Measurements from ENCODE around the gene ARMC9. TPM values are rescaled to one million over a fixed set of nuclear protein-coding genes. Genes with fewer than 3 reads are reported as not detected.

Gene ARMC9
- total RNA-seq, 1 experiment from 2014 or later: 16.4 TPM

GRCh38 chr2:231181860-231182512 lies 16.4 kb upstream of the ARMC9 start:
- ATAC-seq (peak; percentile 81), DNase-seq (ENCODE audit: low read depth, low spot score) (no peak)
- BruUV-seq (replicated peaks): TSS peak; percentile 85
- Histone ChIP-seq H3K4me3 (replicated peaks in 1 of 2; ENCODE audit: low read depth in 1 of 2, low read length in 2 of 2) (peak overlapping the region in 1 of 2 experiments; percentile 26; a peak in 2 of 4 replicates), H3K36me3 (ENCODE audit: control insufficient read depth in 1 of 2, insufficient read depth in 2 of 2, low read length in 2 of 2) (no peaks in the 10 kb centered on the region), H3K79me2 (ENCODE audit: insufficient read depth, low read length) (no peaks in the 10 kb centered on the region), H3K9me2 (ENCODE audit: insufficient read depth) (no peaks in the 10 kb centered on the region), H3K4me1 (ENCODE audit: control insufficient read depth in 1 of 2, insufficient read depth in 2 of 2, low read length in 2 of 2) (peaks cover 2 to 40% of the 10 kb centered on the region in 2 experiments; a peak in 3 of 4 replicates), H3K4me2 (ENCODE audit: low read length) (peak overlapping the region; percentile 52), H3K9me3 (ENCODE audit: control insufficient read depth in 1 of 2, insufficient read depth in 1 of 2, low read depth in 1 of 2, low read length in 2 of 2) (no peaks in the 10 kb centered on the region), H3K9ac (ENCODE audit: low read length) (peak overlapping the region; percentile 15; the same call in 1 of the 2 replicates), H3K27me3 (ENCODE audit: insufficient read depth, low read length) (no peaks in the 10 kb centered on the region), H3K27ac (ENCODE audit: low read depth, low read length) (no peak overlapping the region; the same call in 1 of the 2 replicates), H2AFZ (ENCODE audit: low read depth, low read length, poor library complexity, severe bottlenecking) (peak overlapping the region; percentile 66), H4K20me1 (ENCODE audit: insufficient read depth) (no peaks in the 10 kb centered on the region)
- TF ChIP-seq MAX (IDR thresholded peaks at IDR 0.05) (peak; percentile 66), SRF (IDR thresholded peaks at IDR 0.05; ENCODE audit: low read depth) (no peak), CEBPB (IDR thresholded peaks at IDR 0.05; ENCODE audit: low read depth) (no peak), REST (IDR thresholded peaks at IDR 0.05; ENCODE audit: low read depth) (no peak), EZH2phosphoT487 (IDR thresholded peaks at IDR 0.05; ENCODE audit: borderline replicate concordance) (no peak), TCF7L2 (IDR thresholded peaks at IDR 0.05; ENCODE audit: borderline replicate concordance, extremely low read depth, insufficient read depth, insufficient read length) (no peak), ELF1 (IDR thresholded peaks at IDR 0.05; ENCODE audit: borderline replicate concordance, low read depth) (no peak), ZNF274 (IDR thresholded peaks at IDR 0.05; ENCODE audit: low read depth, low read length) (no peak), RAD21 (IDR thresholded peaks at IDR 0.05; ENCODE audit: low read depth) (no peak), YY1 (IDR thresholded peaks at IDR 0.05; ENCODE audit: extremely low read depth, insufficient replicate concordance, low read depth, low read length) (no peak), POLR2AphosphoS5 (IDR thresholded peaks at IDR 0.05; ENCODE audit: low read depth, low read length) (0 out of 2 replicates have a peak, but pooled peaks have one; percentile 4), CBX3 (IDR thresholded peaks at IDR 0.05; ENCODE audit: low read depth) (0 out of 2 replicates have a peak, but pooled peaks have one; percentile 12), EGR1 (IDR thresholded peaks at IDR 0.05; ENCODE audit: low read depth) (no peak), FOSL1 (IDR thresholded peaks at IDR 0.05; ENCODE audit: low read depth) (peak; percentile 34)
- TF ChIP-seq, protein P1, sequence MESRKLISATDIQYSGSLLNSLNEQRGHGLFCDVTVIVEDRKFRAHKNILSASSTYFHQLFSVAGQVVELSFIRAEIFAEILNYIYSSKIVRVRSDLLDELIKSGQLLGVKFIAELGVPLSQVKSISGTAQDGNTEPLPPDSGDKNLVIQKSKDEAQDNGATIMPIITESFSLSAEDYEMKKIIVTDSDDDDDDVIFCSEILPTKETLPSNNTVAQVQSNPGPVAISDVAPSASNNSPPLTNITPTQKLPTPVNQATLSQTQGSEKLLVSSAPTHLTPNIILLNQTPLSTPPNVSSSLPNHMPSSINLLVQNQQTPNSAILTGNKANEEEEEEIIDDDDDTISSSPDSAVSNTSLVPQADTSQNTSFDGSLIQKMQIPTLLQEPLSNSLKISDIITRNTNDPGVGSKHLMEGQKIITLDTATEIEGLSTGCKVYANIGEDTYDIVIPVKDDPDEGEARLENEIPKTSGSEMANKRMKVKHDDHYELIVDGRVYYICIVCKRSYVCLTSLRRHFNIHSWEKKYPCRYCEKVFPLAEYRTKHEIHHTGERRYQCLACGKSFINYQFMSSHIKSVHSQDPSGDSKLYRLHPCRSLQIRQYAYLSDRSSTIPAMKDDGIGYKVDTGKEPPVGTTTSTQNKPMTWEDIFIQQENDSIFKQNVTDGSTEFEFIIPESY (IDR thresholded peaks at IDR 0.05; ENCODE audit: extremely low read depth, insufficient replicate concordance, low read length): no peak
- TF ChIP-seq, protein P2, sequence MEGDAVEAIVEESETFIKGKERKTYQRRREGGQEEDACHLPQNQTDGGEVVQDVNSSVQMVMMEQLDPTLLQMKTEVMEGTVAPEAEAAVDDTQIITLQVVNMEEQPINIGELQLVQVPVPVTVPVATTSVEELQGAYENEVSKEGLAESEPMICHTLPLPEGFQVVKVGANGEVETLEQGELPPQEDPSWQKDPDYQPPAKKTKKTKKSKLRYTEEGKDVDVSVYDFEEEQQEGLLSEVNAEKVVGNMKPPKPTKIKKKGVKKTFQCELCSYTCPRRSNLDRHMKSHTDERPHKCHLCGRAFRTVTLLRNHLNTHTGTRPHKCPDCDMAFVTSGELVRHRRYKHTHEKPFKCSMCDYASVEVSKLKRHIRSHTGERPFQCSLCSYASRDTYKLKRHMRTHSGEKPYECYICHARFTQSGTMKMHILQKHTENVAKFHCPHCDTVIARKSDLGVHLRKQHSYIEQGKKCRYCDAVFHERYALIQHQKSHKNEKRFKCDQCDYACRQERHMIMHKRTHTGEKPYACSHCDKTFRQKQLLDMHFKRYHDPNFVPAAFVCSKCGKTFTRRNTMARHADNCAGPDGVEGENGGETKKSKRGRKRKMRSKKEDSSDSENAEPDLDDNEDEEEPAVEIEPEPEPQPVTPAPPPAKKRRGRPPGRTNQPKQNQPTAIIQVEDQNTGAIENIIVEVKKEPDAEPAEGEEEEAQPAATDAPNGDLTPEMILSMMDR (IDR thresholded peaks at IDR 0.05 in 2 of 3, conservative IDR thresholded peaks at IDR 0.05 in 1 of 3; ENCODE audit: borderline replicate concordance in 1 of 3, insufficient read depth in 1 of 3, low read depth in 2 of 3, low read length in 2 of 3): peak in 1 of 3 experiments; percentile 4; a peak in 1 of 6 replicates
- POLR2A ChIA-PET: no interaction called here
- RAD21 ChIA-PET (ENCODE audit: low non-redundant PET in 1 of 2, low total read pairs in 2 of 2, uncharacterized antibody in 2 of 2, unreplicated experiment in 2 of 2): no interaction called here
- CTCF ChIA-PET: interaction anchor here (1.1 kb wide), 1 partner anchor 11 kb away, joined by 3 read pairs; no protein-coding TSS in a partner anchor
- intact Hi-C loops (cut with micrococcal nuclease): no loop called here
